HepG2 (cell line): ENCODE measurements around the gene HIC1. TPM values are rescaled to one million over a fixed set of nuclear protein-coding genes. Genes with fewer than 3 reads are reported as not detected.

ENCODE experiments used
- CREBL2 ChIP-seq: sonication (generic); formaldehyde crosslinking; IDR thresholded peaks from 2 replicates; pipeline ENCODE4 v1.8.1; 2023; ENCODE audit warnings: missing genetic modification reagents, mild to moderate bottlenecking, borderline replicate concordance
- CREM ChIP-seq, 2 experiments: sonication (generic) in 1 of 2; formaldehyde crosslinking in 1 of 2; IDR thresholded peaks; 2 replicates each; pipeline versions ENCODE4 v1.4.0 to v1.6.1; 2016 to 2020; ENCODE audit warnings: antibody characterized with exemption in 1 of 2, mild to moderate bottlenecking in 1 of 2, missing genetic modification reagents in 1 of 2
- HHEX ChIP-seq: IDR thresholded peaks from 2 replicates; pipeline ENCODE4 v1.6.1; 2016; ENCODE audit warnings: control low read depth
- KDM5B ChIP-seq: sonication (generic); formaldehyde crosslinking; IDR thresholded peaks from 2 replicates; pipeline ENCODE4 v1.4.0; 2020; ENCODE audit warnings: missing genetic modification reagents, mild to moderate bottlenecking, borderline replicate concordance
- MAZ ChIP-seq, 2 experiments: sonication (generic) in 1 of 2; formaldehyde crosslinking in 1 of 2; IDR thresholded peaks; 2 replicates each; pipeline versions ENCODE4 v1.5.0 to v1.6.1; 2012 to 2020; ENCODE audit warnings: low read depth in 2 of 2, mild to moderate bottlenecking in 2 of 2, borderline replicate concordance in 1 of 2, improper control_type of control experiment in 1 of 2, low read length in 1 of 2, missing genetic modification reagents in 1 of 2, moderate library complexity in 1 of 2
- MYC ChIP-seq: sonication (generic); formaldehyde crosslinking; IDR thresholded peaks from 2 replicates; pipeline ENCODE4 v1.9.0; 2021; ENCODE audit warnings: missing genetic modification reagents, borderline replicate concordance
- NR2F1 ChIP-seq, 2 experiments: fragments of 450-650 bp in 1 of 2; formaldehyde crosslinking in 1 of 2; IDR thresholded peaks; 2 replicates each; pipeline versions ENCODE4 v1.5.0 to v1.6.1; 2016 to 2020; ENCODE audit warnings: mild to moderate bottlenecking in 1 of 2, missing compliant biosample characterization in 1 of 2, missing genetic modification reagents in 1 of 2, moderate library complexity in 1 of 2
- RNF219 ChIP-seq: sonication (generic); formaldehyde crosslinking; IDR thresholded peaks from 2 replicates; pipeline ENCODE4 v1.5.0; 2020; ENCODE audit warnings: mild to moderate bottlenecking, missing genetic modification reagents
- SAFB2 ChIP-seq: sonication (generic); formaldehyde crosslinking; IDR thresholded peaks from 2 replicates; pipeline ENCODE4 v1.5.1; 2020; ENCODE audit warnings: missing genetic modification reagents, low read depth, mild to moderate bottlenecking, borderline replicate concordance
- U2AF2 ChIP-seq: fragments of 200-400 bp; formaldehyde crosslinking; IDR thresholded peaks from 2 replicates; pipeline ENCODE4 v1.6.1; 2017; ENCODE audit warnings: low read depth, mild to moderate bottlenecking, low read length
- ZBTB21 ChIP-seq: sonication (generic); formaldehyde crosslinking; IDR thresholded peaks from 2 replicates; pipeline ENCODE4 v1.4.0; 2020; ENCODE audit warnings: missing genetic modification reagents
- ZHX1 ChIP-seq: sonication (generic); formaldehyde crosslinking; IDR thresholded peaks from 2 replicates; pipeline ENCODE4 v1.8.1; 2022; ENCODE audit warnings: low read depth, mild to moderate bottlenecking, missing genetic modification reagents
- ZHX2 ChIP-seq, 2 experiments: sonication (generic) in 1 of 2; formaldehyde crosslinking in 1 of 2; IDR thresholded peaks; 2 replicates each; pipeline versions ENCODE4 v1.6.1 to v1.9.0; 2014 to 2022; ENCODE audit warnings: antibody characterized with exemption in 1 of 2, borderline replicate concordance in 1 of 2, inconsistent platforms in 1 of 2, low read depth in 1 of 2, missing genetic modification reagents in 1 of 2
- polyA plus RNA-seq, 8 experiments: library from polyadenylated mRNA; depleted of rRNA in 3 of 8; stranded (reverse) in 7 of 8; unstranded in 1 of 8; fragments of >200 nt; fragmentation: Illumina TruSeq in 4 of 8; extraction: Trizol in 4 of 8; gene quantifications; 2 replicates each; pipeline versions ENCODE4 v1.2.1 to v1.2.3, GENCODE V29; 2011 to 2016; ENCODE audit warnings: low read depth in 4 of 8, missing spikeins in 1 of 8, mixed read lengths in 1 of 8; ENCODE audit not compliant: insufficient read depth in 1 of 8
- total RNA-seq, 5 experiments: library from RNA; depleted of rRNA; stranded (reverse); fragments of >200 nt; fragmentation: Illumina TruSeq; extraction: Trizol; gene quantifications; 2 replicates each; pipeline ENCODE4 v1.2.3, GENCODE V29; 2016; ENCODE audit warnings: low read depth in 1 of 5
- TF ChIP-seq, protein P1 (sequence below): sonication (generic); formaldehyde crosslinking; IDR thresholded peaks from 2 replicates; pipeline ENCODE4 v1.4.0; 2020; ENCODE audit warnings: mild to moderate bottlenecking, missing genetic modification reagents

Gene HIC1
- total and polyA plus RNA-seq, 2 of the 13 experiments (the other 11 are each of a cell fraction or from before 2014, with no cell fraction given), result 0.04 to 0.31 TPM

DNA sequence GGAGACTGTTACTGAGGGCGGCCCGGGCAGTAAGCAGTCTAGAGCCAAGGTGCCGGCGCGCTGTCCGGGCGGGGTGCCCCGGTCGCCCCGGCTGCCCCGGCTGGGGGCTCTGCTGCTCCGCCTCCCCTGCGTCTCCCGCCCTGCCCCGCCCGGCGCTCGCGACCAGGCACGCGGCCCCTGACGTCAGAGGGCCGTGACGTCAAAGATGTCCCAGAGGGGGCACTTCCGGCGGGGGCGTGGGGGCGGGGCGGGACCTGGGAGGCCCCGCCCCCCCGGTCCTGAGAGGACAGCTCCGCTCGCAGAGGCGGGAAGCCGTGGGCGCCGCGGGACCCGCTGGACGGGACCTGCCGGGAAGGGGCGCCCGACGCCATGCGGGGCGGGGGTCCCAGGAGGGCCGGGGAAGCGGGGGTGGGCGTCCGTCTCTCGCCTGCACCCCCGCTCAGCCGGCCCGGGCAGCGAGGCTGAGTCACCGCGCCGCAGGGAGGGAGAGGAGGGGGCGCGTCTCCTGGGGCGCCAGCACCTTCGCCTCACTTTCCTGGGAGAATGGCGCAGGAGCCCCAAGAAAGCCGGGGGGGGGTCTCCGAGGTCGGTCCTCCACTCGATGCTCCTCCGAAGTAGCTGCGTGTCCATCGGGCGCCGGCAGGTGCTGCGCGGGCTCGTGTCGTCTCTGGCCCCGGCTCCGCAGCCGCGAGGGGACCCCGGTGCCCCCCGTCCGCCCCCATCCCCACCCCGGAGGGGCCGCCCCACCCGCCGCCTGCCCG, 4.4 kb upstream of the HIC1 start (continued):
- TF ChIP-seq ZHX2 (IDR thresholded peaks at IDR 0.05; ENCODE audit: low read depth) (peak; percentile 77), ZHX2 (CRISPR knock-in tag; IDR thresholded peaks at IDR 0.05; ENCODE audit: borderline replicate concordance) (no peak), ZBTB21 (CRISPR knock-in tag) (peak; percentile 96), RNF219 (no peak), KDM5B (CRISPR knock-in tag) (no peak), NR2F1 (CRISPR knock-in tag; IDR thresholded peaks at IDR 0.05) (no peak), U2AF2 (no peak), ZHX1 (CRISPR knock-in tag) (peak; percentile 79; the same call in 1 of the 2 replicates), HHEX (CRISPR knock-in tag) (no peak), CREM (IDR thresholded peaks at IDR 0.05) (no peak), CREM (CRISPR knock-in tag; IDR thresholded peaks at IDR 0.05) (0 out of 2 replicates have a peak, but pooled peaks have one; percentile 30), MAZ (IDR thresholded peaks at IDR 0.05; ENCODE audit: borderline replicate concordance, low read depth, low read length) (peak; percentile 45; the same call in 1 of the 2 replicates), MAZ (CRISPR knock-in tag; IDR thresholded peaks at IDR 0.05; ENCODE audit: low read depth) (no peak; the same call in 1 of the 2 replicates), SAFB2 (0 out of 2 replicates have a peak, but pooled peaks have one; percentile 9), CREBL2 (no peak), MYC (CRISPR knock-in tag) (peak; percentile 47; the same call in 1 of the 2 replicates)
- TF ChIP-seq, protein P1, sequence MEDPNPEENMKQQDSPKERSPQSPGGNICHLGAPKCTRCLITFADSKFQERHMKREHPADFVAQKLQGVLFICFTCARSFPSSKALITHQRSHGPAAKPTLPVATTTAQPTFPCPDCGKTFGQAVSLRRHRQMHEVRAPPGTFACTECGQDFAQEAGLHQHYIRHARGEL (CRISPR knock-in tag), result no peak
